Right lobe of liver (tissue), 4 donors: Measurements from ENCODE around the gene MAP3K5.

Experiments used
- CTCF ChIP-seq, 4 donors: fragments of 200-600 bp in 3 of 4; fragments of 450-650 bp in 1 of 4; IDR thresholded peaks; one replicate each; pipeline versions ENCODE4 v1.5.1 to v1.8.0; 2016 to 2022; ENCODE audit warnings: antibody characterized with exemption in 4 of 4, mild to moderate bottlenecking in 2 of 4
- POLR2A ChIP-seq: fragments of 450-650 bp; IDR thresholded peaks from one replicate; pipeline ENCODE4 v1.6.1; 2017; ENCODE audit warnings: antibody characterized with exemption, mild to moderate bottlenecking
- donor health status: DM: no; HTN: no; CAD: no.
- donor health status: DM: no; HTN: no; CAD: no.
- donor health status: DM: no; HTN: yes; CAD: no.

GRCh38 chr6:136528477-136528876 is 263.8 kb downstream of the MAP3K5 start:
- TF ChIP-seq CTCF (IDR thresholded peaks at IDR 0.05) = no peak
- TF ChIP-seq POLR2A = no peak
